HL-60 (cell line): ENCODE data around the gene PGM2L1.

Experiments used
- GABPA ChIP-seq: IDR thresholded peaks from 2 replicates; pipeline ENCODE4 v1.6.1; 2012; ENCODE audit warnings: low read depth
- POLR2AphosphoS5 ChIP-seq: IDR thresholded peaks from 2 replicates; pipeline ENCODE4 v1.6.1; 2012; ENCODE audit warnings: low read depth
- SPI1 ChIP-seq: IDR thresholded peaks from 2 replicates; pipeline ENCODE4 v1.6.1; 2012; ENCODE audit warnings: low read depth, mild to moderate bottlenecking, borderline replicate concordance
- TF ChIP-seq, protein P1 (sequence below): IDR thresholded peaks from one replicate; pipeline ENCODE4 v1.5.1; 2011; ENCODE audit warnings: low read length, control low read depth, inconsistent platforms; ENCODE audit not compliant: insufficient read depth
- TF ChIP-seq, protein P2 (sequence below): IDR thresholded peaks from 2 replicates; pipeline ENCODE4 v1.6.1; 2012; ENCODE audit warnings: low read depth; ENCODE audit not compliant: insufficient replicate concordance

DNA sequence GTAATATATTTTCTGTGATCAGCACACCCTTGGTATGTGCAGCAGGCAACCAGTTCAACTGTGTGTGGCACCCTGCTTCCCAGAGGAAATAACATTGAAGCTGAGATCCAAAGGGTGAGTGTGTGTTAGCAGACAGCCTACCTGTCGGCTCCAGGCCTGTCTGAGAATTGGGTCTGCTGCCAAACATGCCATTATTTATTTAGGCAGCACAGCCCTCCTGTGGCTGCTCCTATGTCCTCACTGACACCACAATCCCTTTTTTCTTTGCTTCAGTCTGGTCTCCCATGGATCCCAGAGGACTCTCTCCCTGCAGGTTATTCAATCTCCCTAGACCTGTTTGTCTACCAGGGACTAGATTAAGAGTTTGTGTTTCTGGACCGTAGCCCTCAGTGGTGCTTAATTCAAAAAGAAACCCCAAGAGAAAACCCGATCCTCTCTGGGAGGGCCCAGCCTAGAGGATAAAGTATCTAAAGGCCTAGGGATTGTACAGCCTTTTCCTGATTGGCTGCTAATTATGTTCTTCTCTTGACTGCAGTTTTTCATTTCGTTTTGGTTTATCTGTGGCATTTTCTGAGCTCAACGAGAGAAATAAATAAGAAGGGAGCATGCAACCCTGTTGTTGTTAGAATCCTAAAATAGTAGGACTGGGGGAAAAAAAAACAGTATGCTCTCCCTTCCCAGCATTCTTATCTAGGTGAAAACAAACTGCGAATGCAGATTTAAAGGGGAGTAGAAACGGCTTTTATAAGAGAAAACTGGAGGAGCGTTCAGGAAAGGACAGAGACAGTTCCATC is 45.0 kb upstream of the PGM2L1 start:
- TF ChIP-seq, protein P1, sequence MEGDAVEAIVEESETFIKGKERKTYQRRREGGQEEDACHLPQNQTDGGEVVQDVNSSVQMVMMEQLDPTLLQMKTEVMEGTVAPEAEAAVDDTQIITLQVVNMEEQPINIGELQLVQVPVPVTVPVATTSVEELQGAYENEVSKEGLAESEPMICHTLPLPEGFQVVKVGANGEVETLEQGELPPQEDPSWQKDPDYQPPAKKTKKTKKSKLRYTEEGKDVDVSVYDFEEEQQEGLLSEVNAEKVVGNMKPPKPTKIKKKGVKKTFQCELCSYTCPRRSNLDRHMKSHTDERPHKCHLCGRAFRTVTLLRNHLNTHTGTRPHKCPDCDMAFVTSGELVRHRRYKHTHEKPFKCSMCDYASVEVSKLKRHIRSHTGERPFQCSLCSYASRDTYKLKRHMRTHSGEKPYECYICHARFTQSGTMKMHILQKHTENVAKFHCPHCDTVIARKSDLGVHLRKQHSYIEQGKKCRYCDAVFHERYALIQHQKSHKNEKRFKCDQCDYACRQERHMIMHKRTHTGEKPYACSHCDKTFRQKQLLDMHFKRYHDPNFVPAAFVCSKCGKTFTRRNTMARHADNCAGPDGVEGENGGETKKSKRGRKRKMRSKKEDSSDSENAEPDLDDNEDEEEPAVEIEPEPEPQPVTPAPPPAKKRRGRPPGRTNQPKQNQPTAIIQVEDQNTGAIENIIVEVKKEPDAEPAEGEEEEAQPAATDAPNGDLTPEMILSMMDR, result no peak
- TF ChIP-seq SPI1 (no peak), GABPA (no peak), POLR2AphosphoS5 (no peak)
- TF ChIP-seq, protein P2, sequence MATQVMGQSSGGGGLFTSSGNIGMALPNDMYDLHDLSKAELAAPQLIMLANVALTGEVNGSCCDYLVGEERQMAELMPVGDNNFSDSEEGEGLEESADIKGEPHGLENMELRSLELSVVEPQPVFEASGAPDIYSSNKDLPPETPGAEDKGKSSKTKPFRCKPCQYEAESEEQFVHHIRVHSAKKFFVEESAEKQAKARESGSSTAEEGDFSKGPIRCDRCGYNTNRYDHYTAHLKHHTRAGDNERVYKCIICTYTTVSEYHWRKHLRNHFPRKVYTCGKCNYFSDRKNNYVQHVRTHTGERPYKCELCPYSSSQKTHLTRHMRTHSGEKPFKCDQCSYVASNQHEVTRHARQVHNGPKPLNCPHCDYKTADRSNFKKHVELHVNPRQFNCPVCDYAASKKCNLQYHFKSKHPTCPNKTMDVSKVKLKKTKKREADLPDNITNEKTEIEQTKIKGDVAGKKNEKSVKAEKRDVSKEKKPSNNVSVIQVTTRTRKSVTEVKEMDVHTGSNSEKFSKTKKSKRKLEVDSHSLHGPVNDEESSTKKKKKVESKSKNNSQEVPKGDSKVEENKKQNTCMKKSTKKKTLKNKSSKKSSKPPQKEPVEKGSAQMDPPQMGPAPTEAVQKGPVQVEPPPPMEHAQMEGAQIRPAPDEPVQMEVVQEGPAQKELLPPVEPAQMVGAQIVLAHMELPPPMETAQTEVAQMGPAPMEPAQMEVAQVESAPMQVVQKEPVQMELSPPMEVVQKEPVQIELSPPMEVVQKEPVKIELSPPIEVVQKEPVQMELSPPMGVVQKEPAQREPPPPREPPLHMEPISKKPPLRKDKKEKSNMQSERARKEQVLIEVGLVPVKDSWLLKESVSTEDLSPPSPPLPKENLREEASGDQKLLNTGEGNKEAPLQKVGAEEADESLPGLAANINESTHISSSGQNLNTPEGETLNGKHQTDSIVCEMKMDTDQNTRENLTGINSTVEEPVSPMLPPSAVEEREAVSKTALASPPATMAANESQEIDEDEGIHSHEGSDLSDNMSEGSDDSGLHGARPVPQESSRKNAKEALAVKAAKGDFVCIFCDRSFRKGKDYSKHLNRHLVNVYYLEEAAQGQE, result no peak
